Lower lobe of right lung (tissue), 2 donors: Measurements from ENCODE around the gene FAP. TPM values are rescaled to one million over a fixed set of nuclear protein-coding genes. Genes with fewer than 3 reads are reported as not detected.
A peak's percentile ranks its signal among the peaks of the same experiment; 100 is the strongest.

Source experiments
- ATAC-seq, 2 donors: fragments of 200-7000 bp; cut with Tn5 transposase; one replicate each; pipeline ENCODE4 v1.9.1; 2020 to 2022; ENCODE audit warnings: mild to moderate bottlenecking in 2 of 2, moderate library complexity in 2 of 2
- DNase-seq: peaks from one replicate; pipeline ENCODE4 v3.0.0-alpha.2; 2020
- H3K27ac ChIP-seq: fragments of 200-600 bp; one replicate; pipeline ENCODE4 v1.8.0; 2022
- H3K27me3 ChIP-seq: fragments of 200-600 bp; one replicate; pipeline ENCODE4 v1.8.0; 2022; ENCODE audit warnings: low read depth
- H3K36me3 ChIP-seq: fragments of 200-600 bp; one replicate; pipeline ENCODE4 v1.8.0; 2022; ENCODE audit warnings: mild to moderate bottlenecking
- H3K4me1 ChIP-seq: fragments of 200-600 bp; one replicate; pipeline ENCODE4 v1.8.0; 2022
- H3K4me3 ChIP-seq: fragments of 200-600 bp; one replicate; pipeline ENCODE4 v1.8.0; 2022; ENCODE audit warnings: mild to moderate bottlenecking
- H3K9me3 ChIP-seq: fragments of 200-600 bp; one replicate; pipeline ENCODE4 v1.8.0; 2022
- CTCF ChIP-seq: fragments of 200-600 bp; IDR thresholded peaks from one replicate; pipeline ENCODE4 v1.8.0; 2022; ENCODE audit warnings: antibody characterized with exemption, mild to moderate bottlenecking
- intact Hi-C: fragments of 100-400 bp; cut with DNase I; formaldehyde crosslinking; loops from one replicate; pipeline ENCODE4 v1.11.0; 2022
- total RNA-seq: library from RNA; stranded (reverse); fragmentation: NEBNext Ultra II Directional; extraction: Animal tissue kit (Norgen Biotek cat#: 25700); gene quantifications from one replicate; pipeline ENCODE4 v1.2.1, GENCODE V29; 2021
- donor health status: DM: no; HTN: yes; CAD: no; lungs with severe emphysema.

Gene FAP
- total RNA-seq, 1 donor from 2014 or later: 3.4 TPM

GRCh38 chr2:162242586-162243280 is 512 bp downstream of the FAP start:
- no peak for ATAC-seq
- H3K36me3 ChIP-seq: no peaks in the 10 kb centered on the region
- H3K4me3 ChIP-seq: peak overlapping the region; percentile 7
- no peaks in the 10 kb centered on the region for H3K27me3 ChIP-seq
- H3K9me3 ChIP-seq: no peaks in the 10 kb centered on the region
- no peak for TF ChIP-seq CTCF
- H3K27ac ChIP-seq: no peak overlapping the region
- intact Hi-C loops: no loop called here
- no peak for DNase-seq
- H3K4me1 ChIP-seq: peaks cover 13% of the 10 kb centered on the region

GRCh38 chr2:162241571-162241970 is 1.7 kb downstream of the FAP start:
- H3K4me3 ChIP-seq: no peak overlapping the region
- H3K4me1 ChIP-seq: peaks cover 13% of the 10 kb centered on the region
- no peak overlapping the region for H3K27ac ChIP-seq
- H3K27me3 ChIP-seq: no peaks in the 10 kb centered on the region
- ATAC-seq: no peak
- DNase-seq: no peak
- no peaks in the 10 kb centered on the region for H3K36me3 ChIP-seq
- no peaks in the 10 kb centered on the region for H3K9me3 ChIP-seq
- TF ChIP-seq CTCF: no peak
- intact Hi-C loops: no loop called here

GRCh38 chr2:162234620-162235462 is 8.4 kb downstream of the FAP start:
- Histone ChIP-seq H3K4me3 (no peak overlapping the region), H3K9me3 (no peaks in the 10 kb centered on the region), H3K36me3 (no peaks in the 10 kb centered on the region), H3K4me1 (no peaks in the 10 kb centered on the region), H3K27me3 (no peaks in the 10 kb centered on the region), H3K27ac (no peak overlapping the region)
- TF ChIP-seq CTCF: no peak
- ATAC-seq (no peak), DNase-seq (no peak)
- intact Hi-C loops: no loop called here

GRCh38 chr2:162233197-162233596 is 10.0 kb downstream of the FAP start:
- intact Hi-C loops: no loop called here
- H3K27ac ChIP-seq: no peak overlapping the region
- H3K4me1 ChIP-seq: no peaks in the 10 kb centered on the region
- no peaks in the 10 kb centered on the region for H3K27me3 ChIP-seq
- DNase-seq: no peak
- H3K9me3 ChIP-seq: no peaks in the 10 kb centered on the region
- no peak for TF ChIP-seq CTCF
- H3K4me3 ChIP-seq: no peak overlapping the region
- no peaks in the 10 kb centered on the region for H3K36me3 ChIP-seq
- ATAC-seq: no peak

- no peak overlapping the region for H3K27ac ChIP-seq
- DNase-seq: no peak
- intact Hi-C loops: no loop called here
These were observed 10.6 kb downstream of the FAP start for GRCh38 chr2:162232671-162233070.

More at GRCh38 chr2:162232671-162233070, 10.6 kb downstream of the FAP start:
- H3K27me3 ChIP-seq: no peaks in the 10 kb centered on the region
- no peaks in the 10 kb centered on the region for H3K9me3 ChIP-seq
- no peak for TF ChIP-seq CTCF
- H3K4me3 ChIP-seq: no peak overlapping the region
- ATAC-seq: no peak
- no peaks in the 10 kb centered on the region for H3K4me1 ChIP-seq
- no peaks in the 10 kb centered on the region for H3K36me3 ChIP-seq
